Caco-2 (cell line): ENCODE measurements around the gene ATP1A3. TPM values are rescaled to one million over a fixed set of nuclear protein-coding genes. Genes with fewer than 3 reads are reported as not detected.

ENCODE experiments used
- BruUV-seq: library from RNA; stranded (reverse); fragments of 400-500 nt; replicated peaks from 2 replicates; lab custom pipeline; 2021; lab: Mats Ljungman, UMichigan
- CTCF ChIA-PET: fragments of 300-600 bp; sonication (Branson Sonifier 250); formaldehyde crosslinking; loops from one replicate; lab custom pipeline; 2022; ENCODE audit warnings: antibody characterized with exemption; lab: Charles Lee
- POLR2A ChIA-PET: fragments of 300-600 bp; sonication (Branson Sonifier 250); formaldehyde crosslinking; loops from one replicate; lab custom pipeline; 2022; ENCODE audit warnings: antibody characterized with exemption; lab: Charles Lee
- DNase-seq, 2 experiments: peaks; one replicate each; pipeline versions ENCODE4 v3.0.0 to v3.0.0-alpha.2; 2020 to 2022
- H3K27me3 ChIP-seq: replicated peaks from 2 replicates; pipeline ENCODE4 v1.6.0; 2011; ENCODE audit warnings: low read length; ENCODE audit not compliant: control insufficient read depth, insufficient read depth
- H3K36me3 ChIP-seq: 2 replicates; pipeline ENCODE4 v1.5.1; 2011; ENCODE audit warnings: low read length; ENCODE audit not compliant: control insufficient read depth, insufficient read depth
- H3K4me1 ChIP-seq: fragments of 250-450 bp; sonication (Bioruptor Pico); 2 replicates; pipeline ENCODE4 v1.5.1; 2020; ENCODE audit warnings: mild to moderate bottlenecking
- H3K4me3 ChIP-seq: 2 replicates; pipeline ENCODE4 v1.5.1; 2011; ENCODE audit warnings: low read depth, mild to moderate bottlenecking, control low read depth, low read length
- H3K9me3 ChIP-seq: fragments of 250-450 bp; sonication (Bioruptor Pico); 2 replicates; pipeline ENCODE4 v1.5.1; 2020; ENCODE audit warnings: mild to moderate bottlenecking, moderate library complexity
- H3K27ac Mint-ChIP-seq: one replicate; pipeline ENCODE4 v1.8.0; 2022; ENCODE audit warnings: mixed read lengths; ENCODE audit not compliant: unreplicated experiment
- H3K27me3 Mint-ChIP-seq: one replicate; pipeline ENCODE4 v1.8.0; 2022; ENCODE audit warnings: mixed read lengths; ENCODE audit not compliant: insufficient read depth, unreplicated experiment
- H3K36me3 Mint-ChIP-seq: one replicate; pipeline ENCODE4 v1.8.0; 2022; ENCODE audit warnings: mild to moderate bottlenecking, mixed read lengths; ENCODE audit not compliant: insufficient read depth, unreplicated experiment
- H3K4me1 Mint-ChIP-seq: one replicate; pipeline ENCODE4 v1.8.0; 2022; ENCODE audit warnings: low read depth, mixed read lengths; ENCODE audit not compliant: unreplicated experiment
- H3K4me3 Mint-ChIP-seq: one replicate; pipeline ENCODE4 v1.8.0; 2022; ENCODE audit warnings: mild to moderate bottlenecking, moderate library complexity, mixed read lengths; ENCODE audit not compliant: unreplicated experiment
- H3K9me3 Mint-ChIP-seq: one replicate; pipeline ENCODE4 v1.8.0; 2022; ENCODE audit warnings: mixed read lengths; ENCODE audit not compliant: unreplicated experiment
- intact Hi-C: fragments of 100-400 bp; cut with micrococcal nuclease; formaldehyde crosslinking; loops from one replicate; pipeline ENCODE4 v1.10.0; 2022; ENCODE audit not compliant: unreplicated experiment
- total RNA-seq: library from RNA; stranded (reverse); gene quantifications from 2 replicates; pipeline ENCODE4 v1.2.3, GENCODE V29; 2022
- TF ChIP-seq, protein P1 (sequence below), 2 experiments: fragments of 200-600 bp in 1 of 2; IDR thresholded peaks; 1 replicate in 1 of 2; 2 replicates in 1 of 2; pipeline versions ENCODE4 v1.5.1 to v1.8.0; 2011 to 2022; ENCODE audit warnings: antibody characterized with exemption in 1 of 2, control low read depth in 1 of 2, inconsistent platforms in 1 of 2, low read depth in 1 of 2, low read length in 1 of 2, mild to moderate bottlenecking in 1 of 2, moderate library complexity in 1 of 2; ENCODE audit not compliant: insufficient read depth in 1 of 2, severe bottlenecking in 1 of 2, unreplicated experiment in 1 of 2

Gene ATP1A3
- total RNA-seq, 1 experiment from 2014 or later, result 0.54 TPM

DNA sequence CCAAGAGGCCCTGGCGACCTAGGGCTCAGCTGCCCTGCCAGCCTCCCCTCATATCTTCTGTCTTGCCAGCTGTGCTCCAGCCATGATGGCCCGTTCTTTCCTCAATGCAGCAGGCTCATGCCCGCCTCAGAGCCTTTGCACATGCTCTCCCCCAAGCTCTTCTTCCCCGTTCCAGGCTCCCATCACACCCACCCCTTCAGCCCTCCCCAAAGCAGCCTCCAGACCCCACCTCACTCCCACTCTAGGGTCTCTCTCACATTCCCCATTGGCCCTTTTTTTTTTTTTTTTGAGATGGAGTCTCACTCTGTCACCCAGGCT, 29.9 kb upstream of the ATP1A3 start:
- BruUV-seq, result no TSS peak
- TF ChIP-seq, protein P1, sequence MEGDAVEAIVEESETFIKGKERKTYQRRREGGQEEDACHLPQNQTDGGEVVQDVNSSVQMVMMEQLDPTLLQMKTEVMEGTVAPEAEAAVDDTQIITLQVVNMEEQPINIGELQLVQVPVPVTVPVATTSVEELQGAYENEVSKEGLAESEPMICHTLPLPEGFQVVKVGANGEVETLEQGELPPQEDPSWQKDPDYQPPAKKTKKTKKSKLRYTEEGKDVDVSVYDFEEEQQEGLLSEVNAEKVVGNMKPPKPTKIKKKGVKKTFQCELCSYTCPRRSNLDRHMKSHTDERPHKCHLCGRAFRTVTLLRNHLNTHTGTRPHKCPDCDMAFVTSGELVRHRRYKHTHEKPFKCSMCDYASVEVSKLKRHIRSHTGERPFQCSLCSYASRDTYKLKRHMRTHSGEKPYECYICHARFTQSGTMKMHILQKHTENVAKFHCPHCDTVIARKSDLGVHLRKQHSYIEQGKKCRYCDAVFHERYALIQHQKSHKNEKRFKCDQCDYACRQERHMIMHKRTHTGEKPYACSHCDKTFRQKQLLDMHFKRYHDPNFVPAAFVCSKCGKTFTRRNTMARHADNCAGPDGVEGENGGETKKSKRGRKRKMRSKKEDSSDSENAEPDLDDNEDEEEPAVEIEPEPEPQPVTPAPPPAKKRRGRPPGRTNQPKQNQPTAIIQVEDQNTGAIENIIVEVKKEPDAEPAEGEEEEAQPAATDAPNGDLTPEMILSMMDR (IDR thresholded peaks at IDR 0.05; ENCODE audit: insufficient read depth in 1 of 2, low read depth in 1 of 2, low read length in 1 of 2, severe bottlenecking in 1 of 2, unreplicated experiment in 1 of 2), result no peak
- Mint-ChIP-seq H3K27me3 (peaks cover 26% of the 10 kb centered on the region), H3K9me3 (peaks cover 8% of the 10 kb centered on the region), H3K4me3 (no peak overlapping the region), H3K27ac (no peak overlapping the region), H3K36me3 (no peaks in the 10 kb centered on the region), H3K4me1 (no peaks in the 10 kb centered on the region)
- Histone ChIP-seq H3K4me1 (no peaks in the 10 kb centered on the region), H3K4me3 (no peak overlapping the region), H3K9me3 (no peaks in the 10 kb centered on the region), H3K36me3 (no peaks in the 10 kb centered on the region), H3K27me3 (no peaks in the 10 kb centered on the region; the same call in none of the 2 replicates)
- CTCF ChIA-PET, result no interaction called here
- POLR2A ChIA-PET, result no interaction called here
- DNase-seq, result no peak
- intact Hi-C loops, result no loop called here

DNA sequence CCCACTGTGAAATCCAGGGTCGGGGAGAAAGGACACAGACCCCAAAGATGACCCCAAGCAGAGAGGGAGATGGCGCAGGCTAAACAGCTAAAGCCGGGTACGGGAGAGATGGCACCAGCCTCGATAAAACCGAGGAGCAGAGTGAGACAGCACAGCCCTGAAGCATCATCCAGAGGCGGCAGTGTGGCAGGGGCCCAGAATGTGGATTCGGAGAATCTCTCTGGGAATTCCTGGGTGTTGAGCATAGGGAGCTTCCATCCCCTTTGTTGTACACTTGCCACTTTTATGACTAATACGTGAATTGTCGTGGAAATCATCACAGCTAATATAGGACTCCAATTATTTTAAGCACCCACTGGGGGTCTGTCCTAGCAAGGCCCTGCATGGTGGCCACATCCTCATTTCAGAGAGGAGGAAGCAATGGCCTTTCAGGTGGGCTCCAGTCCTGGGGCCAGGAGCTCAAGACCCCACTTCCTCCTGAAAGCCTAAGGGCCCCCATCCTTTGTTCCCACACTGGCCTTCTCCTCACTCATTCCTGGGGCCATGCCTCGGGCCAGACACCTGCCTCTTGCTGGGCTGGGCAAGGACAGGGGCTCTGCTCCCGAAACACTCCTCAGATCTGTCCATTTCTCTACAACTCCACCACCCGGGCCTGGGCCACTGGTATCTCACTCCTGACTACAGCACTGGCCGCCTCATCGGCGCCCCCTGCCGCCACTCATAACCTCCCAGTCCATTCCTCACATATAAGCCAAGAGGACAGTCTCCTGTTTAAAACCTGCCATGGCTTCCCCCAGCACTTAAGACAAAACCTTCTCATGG, 29.3 kb upstream of the ATP1A3 start:
- no peaks in the 10 kb centered on the region; the same call in 1 of the 2 replicates for H3K27me3 ChIP-seq
- H3K36me3 Mint-ChIP-seq, result no peaks in the 10 kb centered on the region
- H3K36me3 ChIP-seq, result no peaks in the 10 kb centered on the region
- TF ChIP-seq, protein P1 (IDR thresholded peaks at IDR 0.05; ENCODE audit: insufficient read depth in 1 of 2, low read depth in 1 of 2, low read length in 1 of 2, severe bottlenecking in 1 of 2, unreplicated experiment in 1 of 2), result peak; percentile 37 to 41
- H3K4me1 ChIP-seq, result no peaks in the 10 kb centered on the region
- H3K9me3 Mint-ChIP-seq, result peaks cover 8% of the 10 kb centered on the region
- no peaks in the 10 kb centered on the region for H3K4me1 Mint-ChIP-seq
- H3K4me3 Mint-ChIP-seq, result no peak overlapping the region
- no peaks in the 10 kb centered on the region for H3K9me3 ChIP-seq
- H3K27me3 Mint-ChIP-seq, result peaks cover 26% of the 10 kb centered on the region
- BruUV-seq, result no TSS peak
- H3K27ac Mint-ChIP-seq, result no peak overlapping the region
- CTCF ChIA-PET, result no interaction called here
- peak; percentile 45 to 47 for DNase-seq
- POLR2A ChIA-PET, result no interaction called here
- intact Hi-C loops, result no loop called here
- H3K4me3 ChIP-seq, result no peak overlapping the region

DNA sequence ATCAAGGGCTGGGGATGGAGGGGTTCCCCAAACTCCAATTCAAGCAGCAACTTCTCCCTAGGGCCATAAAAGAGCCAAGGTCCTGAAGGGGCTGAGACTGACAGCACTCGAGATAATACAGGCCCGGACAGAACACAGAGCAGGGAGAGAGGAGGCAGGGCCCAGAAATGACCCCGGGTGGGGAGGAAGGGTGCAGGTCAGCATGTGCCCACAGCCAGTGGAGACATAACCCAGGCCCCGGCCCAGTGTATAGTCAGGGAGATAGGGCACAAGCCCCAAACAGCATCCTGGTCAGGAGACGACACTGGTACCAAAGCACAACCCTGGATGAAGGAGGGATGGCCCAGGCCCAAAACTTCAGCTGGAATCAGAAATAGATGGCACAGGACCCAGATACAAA, 28.6 kb upstream of the ATP1A3 start:
- no peaks in the 10 kb centered on the region for H3K36me3 ChIP-seq
- no peaks in the 10 kb centered on the region for H3K9me3 ChIP-seq
- no peak overlapping the region for H3K4me3 Mint-ChIP-seq
- peaks cover 28% of the 10 kb centered on the region for H3K27me3 Mint-ChIP-seq
- H3K4me1 Mint-ChIP-seq, result no peaks in the 10 kb centered on the region
- intact Hi-C loops, result no loop called here
- BruUV-seq, result no TSS peak
- ChIA-PET CTCF (no interaction called here), POLR2A (no interaction called here)
- no peak for DNase-seq
- TF ChIP-seq, protein P1 (IDR thresholded peaks at IDR 0.05; ENCODE audit: insufficient read depth in 1 of 2, low read depth in 1 of 2, low read length in 1 of 2, severe bottlenecking in 1 of 2, unreplicated experiment in 1 of 2), result no peak
- H3K4me3 ChIP-seq, result no peak overlapping the region
- H3K36me3 Mint-ChIP-seq, result no peaks in the 10 kb centered on the region
- H3K27ac Mint-ChIP-seq, result no peak overlapping the region
- peaks cover 8% of the 10 kb centered on the region for H3K9me3 Mint-ChIP-seq
- H3K4me1 ChIP-seq, result no peaks in the 10 kb centered on the region
- H3K27me3 ChIP-seq, result no peaks in the 10 kb centered on the region; the same call in 1 of the 2 replicates
